Measurements from ENCODE around the gene PCK1.

PCK1 gene

DNA sequence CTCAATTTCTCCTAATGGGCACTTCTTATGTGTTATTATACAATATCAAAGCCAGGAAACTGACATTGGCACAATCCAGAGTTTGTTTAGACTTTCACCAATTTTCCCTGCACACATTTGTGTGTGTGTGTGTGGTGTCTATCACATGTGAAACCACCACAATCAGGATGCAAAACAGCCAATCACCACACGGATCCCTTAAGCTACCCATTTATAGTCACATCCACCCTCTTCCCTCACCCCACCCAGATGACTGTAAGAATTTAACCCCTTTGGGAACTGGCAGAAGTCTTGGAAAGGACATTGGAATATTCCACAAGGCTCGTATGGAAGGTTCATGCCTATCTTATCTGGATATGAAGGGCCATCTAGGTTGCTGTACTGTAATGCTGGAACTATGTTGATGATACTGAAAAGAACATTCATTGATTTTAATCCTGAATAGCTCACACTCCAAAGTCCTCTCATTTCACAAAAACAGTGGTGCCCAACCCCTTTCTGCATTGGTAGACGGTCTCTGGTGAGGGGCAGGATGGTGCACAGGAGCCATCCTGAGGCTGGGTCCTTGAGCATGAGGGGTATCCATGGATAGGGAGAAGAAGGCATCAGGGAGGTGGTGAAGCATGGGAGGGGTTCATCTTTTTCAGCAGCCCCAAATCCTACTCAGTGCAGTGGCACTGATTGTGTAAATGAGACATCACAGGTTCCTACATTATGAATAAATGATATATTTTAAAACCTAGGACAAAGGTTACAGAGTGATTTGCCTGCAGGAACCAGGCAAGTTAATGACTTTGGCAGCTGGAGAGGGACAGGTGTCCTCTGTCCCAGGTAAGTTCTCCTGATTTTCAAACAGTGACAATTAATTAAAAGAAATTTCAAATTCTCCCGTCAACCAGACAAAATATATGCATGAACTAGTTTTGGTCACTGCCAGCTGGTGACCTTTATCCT, 23.9 kb upstream of the PCK1 start:
- DNase-seq: no peak

DNA sequence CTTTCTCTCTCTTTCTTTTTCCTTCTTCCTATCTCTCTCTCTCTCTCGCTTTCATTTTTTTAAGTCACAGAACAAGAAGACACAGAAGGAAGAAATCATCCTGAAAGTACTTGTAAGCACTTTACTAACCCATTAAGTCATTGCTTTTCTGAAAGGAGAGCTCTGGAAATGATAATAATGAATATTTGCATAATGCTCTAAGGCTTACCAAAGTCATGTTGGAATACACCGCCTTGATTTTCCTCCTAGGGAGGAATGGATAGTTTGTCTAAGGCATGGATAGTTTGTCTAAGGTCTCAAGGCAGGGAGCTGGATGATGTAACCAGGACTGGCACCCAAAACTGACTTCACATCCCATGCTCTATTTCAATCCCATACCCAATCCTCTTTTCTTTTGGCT, 23.1 kb upstream of the PCK1 start:
- no peak for DNase-seq

DNA sequence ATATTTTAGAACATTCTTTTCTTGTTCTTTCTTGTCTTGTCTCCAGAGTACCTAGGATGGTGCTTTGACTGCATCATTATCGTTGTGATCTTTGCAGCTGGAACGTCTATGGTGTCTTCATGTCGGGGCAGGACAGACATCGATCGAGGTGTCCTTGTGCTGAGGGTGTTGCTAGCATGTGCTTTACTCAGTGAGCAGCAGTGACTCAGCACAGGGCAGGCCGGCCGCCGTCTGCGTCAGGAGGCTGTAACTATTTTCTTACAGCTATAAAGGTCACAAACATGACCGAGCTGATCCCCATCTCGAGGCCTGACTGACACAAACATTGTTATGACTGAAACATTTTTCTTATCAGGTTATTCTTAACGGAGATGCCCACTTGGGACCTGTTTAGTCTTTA, 21.0 kb upstream of the PCK1 start:
- no peak for DNase-seq

DNA sequence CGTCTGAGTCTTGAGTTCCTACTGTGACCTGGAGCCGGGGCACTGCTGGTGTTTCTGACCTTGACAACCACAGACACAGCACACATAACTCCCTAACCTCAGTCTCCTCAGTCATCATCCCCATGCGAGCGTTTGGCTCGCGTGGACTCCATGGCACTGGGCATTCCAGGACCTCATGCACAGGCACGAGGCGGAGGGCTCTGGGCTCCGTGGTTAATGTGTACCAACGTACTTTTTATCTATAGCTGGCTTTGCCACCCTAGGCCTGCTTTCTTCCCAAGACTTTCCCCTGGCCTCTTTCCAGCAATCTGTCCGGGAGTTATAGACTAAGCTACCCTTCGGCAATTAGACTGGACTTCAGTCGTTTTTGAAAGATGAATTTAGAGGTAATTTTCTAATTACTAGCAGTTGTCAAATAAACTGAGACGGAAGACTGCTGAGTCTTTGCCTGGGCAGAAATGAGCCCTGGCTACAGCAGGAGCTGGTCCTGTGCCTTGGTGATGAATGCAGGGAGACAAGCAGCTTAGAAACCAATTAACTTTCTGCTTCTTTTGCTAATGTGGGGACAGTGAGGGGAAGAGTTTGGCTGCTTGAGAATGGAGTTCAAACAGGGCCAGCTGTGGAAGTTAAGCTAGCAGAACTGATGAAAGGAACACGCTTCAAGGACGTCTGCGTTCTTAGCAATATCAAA, 19.9 kb upstream of the PCK1 start:
- no peak for DNase-seq

- no peak for DNase-seq
Observed at GRCh38 chr20:57543754-57544153, 17.2 kb upstream of the PCK1 start.

GRCh38 chr20:57544838-57545564, 15.9 kb upstream of the PCK1 start:
- no peak for DNase-seq

- no peak for DNase-seq
Observed at GRCh38 chr20:57545927-57546662, 14.8 kb upstream of the PCK1 start.

DNA sequence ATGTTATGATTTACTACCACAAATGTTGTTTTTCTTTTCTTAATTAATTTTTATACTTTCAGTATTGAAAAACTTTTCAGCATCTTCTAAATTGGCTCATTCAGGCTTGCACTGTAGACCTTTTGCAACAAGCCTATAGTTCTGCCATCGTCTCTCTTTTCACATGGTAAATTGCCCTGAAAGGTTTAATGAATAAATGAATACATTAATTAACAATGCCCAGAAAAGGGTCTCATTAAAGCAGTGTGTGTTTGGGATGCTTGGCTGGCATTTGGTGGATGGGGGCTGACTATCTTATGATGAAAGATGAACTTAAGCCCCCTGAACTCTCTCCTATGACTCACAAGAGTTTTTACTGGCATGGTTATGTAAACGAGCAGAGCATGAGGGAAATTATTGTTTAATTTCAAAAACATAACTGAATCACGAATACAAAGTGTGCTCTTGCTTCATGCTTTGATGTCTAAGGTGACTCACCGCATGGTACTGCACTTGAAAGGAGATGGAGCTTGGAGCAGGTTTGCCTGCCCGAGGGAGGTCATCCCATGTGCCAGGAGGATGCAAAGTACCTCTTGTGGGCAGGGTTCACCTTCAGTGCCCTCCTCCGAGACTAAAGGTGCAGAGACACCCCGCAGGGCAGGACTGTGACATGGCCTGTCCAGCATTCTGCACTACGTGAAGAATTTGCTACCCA, 13.8 kb upstream of the PCK1 start:
- no peak for DNase-seq

GRCh38 chr20:57548177-57549058, 12.5 kb upstream of the PCK1 start:
- DNase-seq: no peak

GRCh38 chr20:57552471-57552870, 8.4 kb upstream of the PCK1 start:
- no peak for DNase-seq

DNA sequence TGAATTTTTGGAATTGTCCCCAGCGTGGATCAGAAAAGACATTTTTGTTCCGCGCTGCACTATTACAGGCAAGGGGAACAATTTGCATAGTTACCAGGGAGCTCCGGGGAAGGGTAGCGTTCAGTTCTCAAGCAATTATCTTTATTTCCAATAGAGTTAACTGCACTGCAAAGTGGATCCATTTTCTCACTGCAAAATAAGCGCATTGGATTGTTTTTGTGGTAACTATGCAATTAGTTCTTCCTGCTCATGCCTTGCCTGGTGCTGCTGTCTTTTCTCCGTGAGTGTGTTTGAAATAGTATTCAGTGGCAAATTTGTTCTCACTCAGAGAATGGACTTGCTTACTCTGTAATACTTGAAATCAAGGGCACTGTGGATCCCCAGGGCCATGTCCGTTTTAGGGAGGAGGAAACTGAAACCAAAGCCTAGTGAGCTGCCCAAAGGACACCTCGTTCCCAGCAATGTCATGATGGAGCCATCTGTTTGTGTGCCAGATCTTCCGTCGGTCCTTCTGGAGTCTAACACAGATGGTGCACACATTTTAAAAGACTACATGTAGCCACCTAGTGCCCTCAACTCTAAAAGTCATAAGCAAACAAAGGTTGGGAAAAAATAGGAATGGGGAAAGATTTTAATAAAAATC, 7.4 kb upstream of the PCK1 start:
- no peak for DNase-seq

DNA sequence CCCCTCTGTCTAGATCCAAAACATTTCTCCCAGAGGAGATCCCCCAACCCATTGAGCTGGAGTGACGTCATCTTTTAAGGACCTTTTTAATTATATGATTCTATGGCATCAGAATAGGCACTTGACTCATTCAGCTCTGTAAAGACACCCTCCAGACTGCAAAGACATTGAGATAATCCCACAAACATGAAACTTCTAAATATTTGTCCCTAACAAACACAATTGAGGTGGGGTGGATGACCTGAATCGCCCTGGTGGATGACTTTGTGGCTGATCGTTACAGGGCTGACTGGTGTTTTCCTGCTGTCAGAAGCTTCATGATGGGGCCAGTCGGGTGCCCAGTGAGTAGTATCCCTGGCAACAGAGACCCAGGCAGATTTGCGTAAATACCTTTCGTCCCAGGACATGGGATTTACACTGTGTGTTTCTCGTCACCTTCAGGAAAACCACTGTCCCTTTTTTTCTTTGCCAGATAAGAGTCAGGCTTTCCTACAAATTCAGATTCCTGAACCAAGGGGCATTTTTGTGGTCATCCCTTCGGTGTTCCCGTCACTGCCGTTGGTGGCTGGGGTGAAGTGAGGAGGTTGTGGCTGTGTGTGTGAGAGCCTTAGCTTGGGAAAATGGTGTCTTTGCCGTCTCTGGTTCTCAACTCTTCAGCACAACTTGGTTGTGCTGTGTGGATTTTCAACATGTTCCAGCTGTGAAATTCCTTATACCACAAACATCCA, 5.3 kb upstream of the PCK1 start:
- no peak for DNase-seq

DNA sequence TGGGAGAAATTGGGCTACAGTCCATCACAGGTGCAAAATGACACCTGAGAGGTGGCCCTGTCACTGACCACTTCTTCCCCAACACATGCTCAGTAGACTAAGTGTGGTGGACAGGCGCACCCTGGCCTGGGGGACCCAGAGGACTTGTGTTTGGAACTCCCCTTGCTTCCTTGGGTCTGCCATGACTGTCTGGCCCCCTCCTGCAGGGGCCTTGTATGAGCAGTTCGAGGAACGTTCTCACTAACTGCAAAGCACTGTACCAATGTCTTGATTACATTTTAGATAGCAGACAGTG, 4.0 kb upstream of the PCK1 start:
- DNase-seq: no peak

- no peak for DNase-seq
Observed at GRCh38 chr20:57557926-57558613, 2.8 kb upstream of the PCK1 start.

DNA sequence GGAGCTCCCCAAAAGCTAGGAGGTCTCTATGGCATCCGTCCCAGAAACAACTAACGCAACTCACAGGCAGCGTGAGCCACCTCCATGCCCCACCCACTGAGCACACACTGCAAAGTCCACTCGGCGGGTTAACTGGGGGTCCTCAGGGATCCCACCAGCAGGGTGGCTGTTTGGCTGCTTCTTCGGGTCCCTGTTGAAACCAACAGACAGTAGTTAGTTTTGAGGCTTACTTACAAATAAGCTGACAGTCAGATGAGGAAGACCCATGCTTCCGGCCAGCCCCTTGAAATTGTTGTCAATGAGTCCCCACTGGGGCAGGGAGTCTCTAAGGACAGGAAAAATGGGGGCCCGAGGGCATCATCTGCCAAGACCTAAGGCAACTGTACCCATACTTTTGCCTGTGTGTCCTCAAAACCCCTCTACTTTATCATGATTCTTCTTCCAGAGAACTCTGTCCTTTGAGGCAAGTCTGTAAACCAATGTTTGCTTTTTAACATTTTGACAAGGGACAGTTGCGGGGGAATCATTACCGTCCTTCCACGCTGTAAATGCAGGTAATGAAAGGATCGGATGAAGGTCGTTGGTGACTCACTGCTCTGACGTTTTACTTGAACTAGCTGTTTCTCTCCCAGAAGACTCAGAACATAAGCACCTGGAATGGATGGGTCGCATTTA, 2.2 kb upstream of the PCK1 start:
- no peak for DNase-seq

DNA sequence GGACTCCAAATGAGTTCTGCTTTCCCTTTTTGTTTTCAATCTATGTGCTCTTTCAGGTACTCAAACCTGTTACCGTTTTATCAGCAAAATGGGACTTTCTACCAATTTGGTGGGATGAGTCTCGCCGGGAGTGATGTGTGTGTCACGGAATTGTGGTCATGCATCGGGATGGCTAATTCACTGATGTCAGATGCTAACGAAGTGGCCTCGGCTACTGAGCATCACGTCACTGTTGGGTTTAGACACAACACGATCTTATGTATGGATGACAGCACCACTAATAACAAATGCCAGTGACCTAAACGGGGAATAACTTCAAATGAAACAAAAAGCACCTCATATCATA, 1.6 kb upstream of the PCK1 start:
- DNase-seq: no peak

DNA sequence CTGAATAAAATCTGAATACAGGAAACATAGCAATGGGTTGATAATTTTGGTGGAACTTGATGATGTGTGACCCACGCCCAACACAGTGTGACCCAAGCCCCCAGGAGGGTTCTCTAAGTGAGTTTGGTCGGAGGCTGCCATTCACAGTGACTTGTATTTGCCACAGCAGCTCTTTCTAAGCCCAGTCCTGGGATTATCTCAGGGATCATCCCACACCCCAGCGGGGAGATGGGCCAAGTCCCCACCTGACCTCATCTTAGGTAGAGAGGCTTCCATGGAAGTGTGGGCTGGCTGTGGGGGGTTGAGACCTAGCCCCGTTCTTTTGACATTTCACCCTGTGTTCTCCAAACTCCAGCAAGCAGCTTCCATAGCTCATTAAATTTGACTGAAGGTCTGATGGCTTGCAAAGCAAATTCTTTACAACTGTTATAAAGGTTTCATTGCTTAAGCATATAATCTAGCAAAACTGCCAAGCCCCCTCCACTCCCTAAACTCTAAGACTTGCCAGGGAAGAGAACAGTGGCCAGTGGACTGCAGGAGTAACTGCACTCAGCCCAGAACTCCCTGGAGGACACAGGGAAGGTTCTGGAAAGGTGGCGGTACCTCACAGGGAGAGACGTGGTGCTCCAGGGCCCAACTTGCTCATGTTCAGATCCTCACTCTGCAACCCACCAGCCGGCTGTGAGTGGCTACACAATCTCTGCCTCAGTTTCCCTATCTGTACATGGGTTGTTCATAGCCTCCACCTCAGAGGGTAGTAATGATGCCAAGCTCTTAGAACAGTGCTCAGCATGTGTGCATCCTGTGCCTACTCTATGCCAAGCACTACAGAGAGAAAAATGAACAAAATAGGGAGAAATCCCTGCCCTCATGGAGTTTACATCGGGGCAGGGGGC, 1.0 kb upstream of the PCK1 start:
- no peak for DNase-seq

All from stimulated activated naive CD4-positive, alpha-beta T cell (primary cell).